K562 (cell line): ENCODE data around the gene GALNT9. TPM values are rescaled to one million over a fixed set of nuclear protein-coding genes. Genes with fewer than 3 reads are reported as not detected.

Experiments
- ATAC-seq: fragments of 200-7000 bp; cut with Tn5 transposase; 3 replicates; pipeline ENCODE4 v1.9.1; 2020; ENCODE audit warnings: moderate library complexity
- BruUV-seq: library from RNA; stranded (reverse); fragments of 400-500 nt; replicated peaks from 2 replicates; lab custom pipeline; 2021; lab: Mats Ljungman, UMichigan
- CTCF ChIA-PET: fragments of 300-600 bp; formaldehyde crosslinking; extraction: SDS; loops from one replicate; lab custom pipeline; 2021; ENCODE audit warnings: low intra/inter-chr PET ratio; lab: Yijun Ruan, JAX
- POLR2A ChIA-PET: fragments of 300-600, 350-650 bp; sonication (Branson Sonifier 250); formaldehyde crosslinking; extraction: SDS; loops from one replicate; lab custom pipeline; 2021; ENCODE audit warnings: antibody characterized with exemption, inconsistent platforms; lab: Yijun Ruan, JAX
- DNase-seq, 4 experiments: peaks; one replicate each; pipeline versions ENCODE4 v3.0.0 to v3.0.0-alpha.2; 2011 to 2018; ENCODE audit warnings: low spot score in 3 of 4, mixed read lengths in 3 of 4; ENCODE audit errors: extremely low read depth in 1 of 4
- FAIRE-seq: peaks from 2 replicates; lab custom pipeline; 2011; peaks lifted over from hg19 to GRCh38; lab: Jason Lieb, UNC
- H2AFZ ChIP-seq: 2 replicates; pipeline ENCODE4 v1.6.0; 2011; ENCODE audit warnings: low read depth, low read length, control low read depth, inconsistent platforms
- H3K27ac ChIP-seq: fragments of 200-600 bp; 3 replicates; pipeline ENCODE4 v1.8.0; 2011; ENCODE audit warnings: low read depth, mild to moderate bottlenecking, control low read depth, inconsistent platforms, low read length, moderate library complexity, mixed read lengths; ENCODE audit errors: extremely low read depth
- H3K27me3 ChIP-seq, 2 experiments: fragments of 300-600 bp in 1 of 2; 2 replicates in 1 of 2; 3 replicates in 1 of 2; pipeline versions ENCODE4 v1.6.0 to v1.8.0; 2011; ENCODE audit warnings: inconsistent platforms in 2 of 2, low read length in 2 of 2, mild to moderate bottlenecking in 1 of 2, mixed read lengths in 1 of 2, moderate library complexity in 1 of 2; ENCODE audit not compliant: control insufficient read depth in 2 of 2, insufficient read depth in 2 of 2
- H3K36me3 ChIP-seq: fragments of 300-600 bp; 3 replicates; pipeline ENCODE4 v1.8.0; 2011; ENCODE audit warnings: mild to moderate bottlenecking, low read length, inconsistent platforms; ENCODE audit not compliant: control insufficient read depth, insufficient read depth
- H3K4me1 ChIP-seq, 2 experiments: fragments of 200-600 bp in 1 of 2; replicated peaks in 1 of 2; 2 replicates in 1 of 2; 3 replicates in 1 of 2; pipeline versions ENCODE4 v1.5.1 to v1.8.0; 2011; ENCODE audit warnings: inconsistent platforms in 2 of 2, low read length in 2 of 2, mild to moderate bottlenecking in 1 of 2, mixed read lengths in 1 of 2, moderate library complexity in 1 of 2; ENCODE audit not compliant: control insufficient read depth in 2 of 2, insufficient read depth in 2 of 2
- H3K4me2 ChIP-seq: 2 replicates; pipeline ENCODE4 v1.6.1; 2011; ENCODE audit warnings: low read length, control low read depth, inconsistent platforms, mixed read lengths; ENCODE audit not compliant: insufficient read depth
- H3K4me3 ChIP-seq: fragments of 200-600 bp; sonication (generic), shearing (Covaris generic); 2 replicates; pipeline ENCODE4 v1.5.1; 2016; ENCODE audit warnings: control low read depth, inconsistent platforms
- H3K79me2 ChIP-seq: fragments of 200-600 bp; 3 replicates; pipeline ENCODE4 v1.8.0; 2011; ENCODE audit warnings: low read length, inconsistent platforms; ENCODE audit not compliant: control insufficient read depth, insufficient read depth
- H3K9ac ChIP-seq, 2 experiments: 2 replicates each; pipeline versions ENCODE4 v1.6.0 to v1.6.1; 2011; ENCODE audit warnings: low read depth in 2 of 2, low read length in 2 of 2, control low read depth in 1 of 2, inconsistent platforms in 1 of 2, mild to moderate bottlenecking in 1 of 2, mixed read lengths in 1 of 2; ENCODE audit not compliant: insufficient read depth in 1 of 2
- H3K9me1 ChIP-seq: one replicate; pipeline ENCODE4 v1.6.0; 2011; ENCODE audit warnings: inconsistent platforms, mild to moderate bottlenecking, low read length, moderate library complexity; ENCODE audit not compliant: control insufficient read depth, insufficient read depth
- H3K9me3 ChIP-seq: replicated peaks from 2 replicates; pipeline ENCODE4 v1.5.1; 2011; ENCODE audit warnings: low read depth, low read length, inconsistent platforms; ENCODE audit not compliant: control insufficient read depth, insufficient read depth
- H4K20me1 ChIP-seq: replicated peaks from 2 replicates; pipeline ENCODE4 v1.6.1; 2011; ENCODE audit warnings: low read length, inconsistent platforms, mixed read lengths; ENCODE audit not compliant: control insufficient read depth, insufficient read depth
- MCM2 ChIP-seq: fragments of 450-650 bp; IDR thresholded peaks from 2 replicates; pipeline ENCODE4 v1.6.1; 2017; ENCODE audit warnings: low read depth, mild to moderate bottlenecking
- MTA1 ChIP-seq: fragments of 450-650 bp; IDR thresholded peaks from 2 replicates; pipeline ENCODE4 v1.6.1; 2017; ENCODE audit warnings: borderline replicate concordance
- RBM14 ChIP-seq: fragments of 200-400 bp; formaldehyde crosslinking; IDR thresholded peaks from 2 replicates; pipeline ENCODE4 v1.6.1; 2018; ENCODE audit warnings: low read depth, mild to moderate bottlenecking, low read length, moderate library complexity, borderline replicate concordance; ENCODE audit not compliant: insufficient read depth
- RFX1 ChIP-seq: fragments of 450-650 bp; IDR thresholded peaks from 2 replicates; pipeline ENCODE4 v1.6.1; 2016; ENCODE audit warnings: mild to moderate bottlenecking, moderate library complexity
- SAFB2 ChIP-seq: fragments of 200-400 bp; formaldehyde crosslinking; IDR thresholded peaks from 2 replicates; pipeline ENCODE4 v1.6.1; 2018; ENCODE audit warnings: borderline replicate concordance, low read length, low read depth, moderate library complexity; ENCODE audit not compliant: severe bottlenecking
- ZBTB34 ChIP-seq: fragments of 250-450 bp; sonication (Bioruptor Pico); IDR thresholded peaks from 2 replicates; pipeline ENCODE4 v1.8.0; 2021; ENCODE audit warnings: mild to moderate bottlenecking, moderate library complexity
- WGBS: fragments of 100-300 bp; shearing (Covaris generic); methylation state at CpG from one replicate; pipeline ENCODE4 v1.1.6; 2016; ENCODE audit warnings: low coverage, mixed read lengths; ENCODE audit not compliant: insufficient coverage; ENCODE audit errors: missing lambda C conversion rate; 5-methylcytosine and 5-hydroxymethylcytosine counted together
- in situ Hi-C: fragments of 300-500 bp; cut with MboI; formaldehyde crosslinking; loops from 4 replicates; pipeline ENCODE4 v1.15.0; 2018; ENCODE audit warnings: inconsistent platforms, mixed read lengths
- intact Hi-C: fragments of 100-400 bp; cut with micrococcal nuclease; formaldehyde crosslinking; loops from 2 replicates; pipeline ENCODE4 v1.14.2; 2022
- polyA plus RNA-seq, 8 experiments: library from polyadenylated mRNA; depleted of rRNA in 4 of 8; stranded (reverse) in 5 of 8; unstranded in 3 of 8; fragments of >200 nt; fragmentation: Nextera tagmentation in 2 of 8; fragmentation: Illumina TruSeq in 1 of 8; extraction: Ambion mirVana in 2 of 8; extraction: Trizol in 1 of 8; gene quantifications; 2 replicates each; pipeline versions ENCODE4 v1.2.1 to v1.2.3, GENCODE V29; 2011 to 2014; ENCODE audit warnings: inconsistent platforms in 1 of 8, missing spikeins in 1 of 8
- total RNA-seq, 7 experiments: library from RNA; depleted of rRNA in 6 of 7; stranded (reverse); fragments of >200 nt in 6 of 7; fragmentation: Illumina TruSeq in 2 of 7; extraction: Trizol in 2 of 7; gene quantifications; 2 replicates each; pipeline versions ENCODE4 v1.2.1 to v1.2.3, GENCODE V29; 2011 to 2021; ENCODE audit warnings: low replicate concordance in 1 of 7
- TF ChIP-seq, protein P1 (sequence below): sonication (generic); formaldehyde crosslinking; IDR thresholded peaks from 2 replicates; pipeline ENCODE4 v1.8.0; 2023; ENCODE audit warnings: mild to moderate bottlenecking, missing genetic modification reagents

The GALNT9 gene
- total and polyA plus RNA-seq, 9 of the 15 experiments (the other 6 are each of a cell fraction or from before 2014, with no cell fraction given): not detected

DNA sequence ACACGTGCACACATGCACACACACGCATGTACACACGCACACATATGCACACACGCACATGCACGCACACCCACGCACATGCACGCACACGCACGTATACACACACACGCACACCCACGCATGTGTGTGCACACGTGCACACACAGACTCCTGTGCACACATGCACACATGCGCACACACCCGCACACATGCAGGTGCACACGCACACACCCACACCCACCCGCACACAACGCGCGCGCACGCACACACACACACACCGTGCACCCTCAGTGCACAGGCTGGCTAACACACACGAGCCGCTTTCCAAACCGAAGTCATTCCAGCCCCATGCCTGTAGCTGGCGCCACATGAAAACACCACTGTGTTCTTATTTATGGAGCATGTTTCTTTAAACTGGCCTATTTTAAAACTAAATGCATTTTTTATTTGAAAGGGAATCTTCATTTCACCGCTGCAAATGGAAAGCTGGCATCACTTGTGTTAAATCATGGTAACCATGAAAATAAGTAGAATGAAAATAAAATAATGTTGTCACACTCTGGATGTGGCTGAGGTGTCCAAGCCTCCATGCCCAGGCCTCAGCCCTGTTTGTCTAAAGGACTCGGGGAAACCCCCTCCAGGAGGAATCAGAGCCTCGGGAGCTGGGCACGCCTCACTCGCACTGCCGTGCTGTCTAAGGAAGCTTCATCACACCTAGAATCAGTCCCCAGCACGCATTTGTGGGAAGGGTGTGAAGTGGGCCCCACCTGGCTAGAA is 45.1 kb downstream of the GALNT9 start (continued):
- TF ChIP-seq, protein P1, sequence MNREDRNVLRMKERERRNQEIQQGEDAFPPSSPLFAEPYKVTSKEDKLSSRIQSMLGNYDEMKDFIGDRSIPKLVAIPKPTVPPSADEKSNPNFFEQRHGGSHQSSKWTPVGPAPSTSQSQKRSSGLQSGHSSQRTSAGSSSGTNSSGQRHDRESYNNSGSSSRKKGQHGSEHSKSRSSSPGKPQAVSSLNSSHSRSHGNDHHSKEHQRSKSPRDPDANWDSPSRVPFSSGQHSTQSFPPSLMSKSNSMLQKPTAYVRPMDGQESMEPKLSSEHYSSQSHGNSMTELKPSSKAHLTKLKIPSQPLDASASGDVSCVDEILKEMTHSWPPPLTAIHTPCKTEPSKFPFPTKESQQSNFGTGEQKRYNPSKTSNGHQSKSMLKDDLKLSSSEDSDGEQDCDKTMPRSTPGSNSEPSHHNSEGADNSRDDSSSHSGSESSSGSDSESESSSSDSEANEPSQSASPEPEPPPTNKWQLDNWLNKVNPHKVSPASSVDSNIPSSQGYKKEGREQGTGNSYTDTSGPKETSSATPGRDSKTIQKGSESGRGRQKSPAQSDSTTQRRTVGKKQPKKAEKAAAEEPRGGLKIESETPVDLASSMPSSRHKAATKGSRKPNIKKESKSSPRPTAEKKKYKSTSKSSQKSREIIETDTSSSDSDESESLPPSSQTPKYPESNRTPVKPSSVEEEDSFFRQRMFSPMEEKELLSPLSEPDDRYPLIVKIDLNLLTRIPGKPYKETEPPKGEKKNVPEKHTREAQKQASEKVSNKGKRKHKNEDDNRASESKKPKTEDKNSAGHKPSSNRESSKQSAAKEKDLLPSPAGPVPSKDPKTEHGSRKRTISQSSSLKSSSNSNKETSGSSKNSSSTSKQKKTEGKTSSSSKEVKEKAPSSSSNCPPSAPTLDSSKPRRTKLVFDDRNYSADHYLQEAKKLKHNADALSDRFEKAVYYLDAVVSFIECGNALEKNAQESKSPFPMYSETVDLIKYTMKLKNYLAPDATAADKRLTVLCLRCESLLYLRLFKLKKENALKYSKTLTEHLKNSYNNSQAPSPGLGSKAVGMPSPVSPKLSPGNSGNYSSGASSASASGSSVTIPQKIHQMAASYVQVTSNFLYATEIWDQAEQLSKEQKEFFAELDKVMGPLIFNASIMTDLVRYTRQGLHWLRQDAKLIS (CRISPR knock-in tag): no peak
- TF ChIP-seq MCM2: no peak

GRCh38 chr12:132282950-132283771 is 46.2 kb downstream of the GALNT9 start:
- peaks cover 0 to 19% of the 10 kb centered on the region in 2 experiments; a peak in 2 of 5 replicates for H3K4me1 ChIP-seq
- TF ChIP-seq ZBTB34 (CRISPR knock-in tag) (no peak), MTA1 (no peak), RBM14 (no peak), SAFB2 (no peak), RFX1 (no peak)

More at GRCh38 chr12:132282950-132283771, 46.2 kb downstream of the GALNT9 start:
- Histone ChIP-seq H4K20me1 (no peaks in the 10 kb centered on the region), H3K27me3 (peaks cover 20 to 72% of the 10 kb centered on the region in 2 experiments; a peak in 4 of 5 replicates), H3K27ac (no peak overlapping the region), H3K4me3 (no peak overlapping the region), H2AFZ (no peak overlapping the region), H3K9ac (no peak overlapping the region), H3K79me2 (no peaks in the 10 kb centered on the region), H3K36me3 (no peaks in the 10 kb centered on the region), H3K9me3 (no peaks in the 10 kb centered on the region), H3K9me1 (no peaks in the 10 kb centered on the region), H3K4me2 (no peak overlapping the region)
- DNase-seq (no peak), ATAC-seq (no peak), FAIRE-seq (no peak)
- 1% methylated on average over 37 of the region's 39 CpGs for WGBS
- in situ Hi-C loops: no loop called here
- BruUV-seq: no TSS peak
- CTCF ChIA-PET: no interaction called here
- intact Hi-C loops: no loop called here
- POLR2A ChIA-PET: no interaction called here
